Caki2 (cell line): ENCODE measurements around the gene TEX264. TPM values are rescaled to one million over a fixed set of nuclear protein-coding genes. Genes with fewer than 3 reads are reported as not detected.

Experiments used
- DNase-seq: peaks from one replicate; pipeline ENCODE4 v3.0.0-alpha.2; 2015; ENCODE audit warnings: low read depth
- in situ Hi-C: cut with HindIII; loops from 2 replicates; pipeline ENCODE4 v1.10.0; 2016; ENCODE audit warnings: low sequenced_read_pairs, low pct_unique_long_range_greater_than_20kb, mixed read lengths
- total RNA-seq: library from RNA; depleted of rRNA; stranded (reverse); fragments of >200 nt; shearing (Covaris generic); gene quantifications from 2 replicates; pipeline ENCODE4 v1.2.3, GENCODE V29; 2014; ENCODE audit warnings: low replicate concordance

The TEX264 gene
- total RNA-seq, 1 experiment from 2014 or later: 97.6 TPM

GRCh38 chr3:51686512-51687215 is 15.6 kb downstream of the TEX264 start:
- no peak for DNase-seq
- in situ Hi-C loops: no loop called here

- no peak for DNase-seq
- in situ Hi-C loops: no loop called here
Observed at GRCh38 chr3:51687431-51688205, 16.6 kb downstream of the TEX264 start.

GRCh38 chr3:51688206-51688600 is 17.2 kb downstream of the TEX264 start:
- no peak for DNase-seq
- in situ Hi-C loops: no loop called here

- DNase-seq: no peak
- in situ Hi-C loops: no loop called here
Observed at GRCh38 chr3:51691021-51691420, 20.0 kb downstream of the TEX264 start.

GRCh38 chr3:51691949-51692348 is 20.9 kb downstream of the TEX264 start:
- no peak for DNase-seq
- in situ Hi-C loops: no loop called here

- in situ Hi-C loops: no loop called here
- no peak for DNase-seq
Observed at GRCh38 chr3:51692980-51693395, 21.9 kb downstream of the TEX264 start.

GRCh38 chr3:51696954-51697353 is 25.9 kb downstream of the TEX264 start:
- no peak for DNase-seq
- in situ Hi-C loops: no loop called here

- no peak for DNase-seq
- in situ Hi-C loops: no loop called here
Observed at GRCh38 chr3:51698209-51698608, 27.2 kb downstream of the TEX264 start.

GRCh38 chr3:51700403-51700802 is 29.4 kb downstream of the TEX264 start:
- DNase-seq: no peak
- in situ Hi-C loops: no loop called here

GRCh38 chr3:51702156-51702555 is 31.1 kb downstream of the TEX264 start:
- in situ Hi-C loops: no loop called here
- no peak for DNase-seq

GRCh38 chr3:51703068-51703760 is 32.2 kb downstream of the TEX264 start:
- no peak for DNase-seq
- in situ Hi-C loops: no loop called here

- in situ Hi-C loops: no loop called here
- DNase-seq: no peak
Observed at GRCh38 chr3:51703761-51704510, 32.9 kb downstream of the TEX264 start.

- no peak for DNase-seq
- in situ Hi-C loops: no loop called here
Observed at GRCh38 chr3:51704511-51704950, 33.5 kb downstream of the TEX264 start.

- in situ Hi-C loops: no loop called here
Observed at GRCh38 chr3:51705276-51706020, 34.4 kb downstream of the TEX264 start.

GRCh38 chr3:51706021-51706485 is 35.0 kb downstream of the TEX264 start:
- no peak for DNase-seq
- in situ Hi-C loops: no loop called here

More at GRCh38 chr3:51705276-51706020, 34.4 kb downstream of the TEX264 start:
- no peak for DNase-seq

- DNase-seq: peak; percentile 60
- in situ Hi-C loops: no loop called here
Observed at GRCh38 chr3:51706788-51707731, 36.0 kb downstream of the TEX264 start, which contains the start of gene GRM2. TSS of gene GRM2 (plus strand) at chr3:51707068. CDS start at chr3:51708984, 1,916 bp downstream.
